Karpas-422 (cell line): ENCODE measurements around the gene CAPZB. TPM values are rescaled to one million over a fixed set of nuclear protein-coding genes. Genes with fewer than 3 reads are reported as not detected.

Source experiments
- DNase-seq: peaks from one replicate; pipeline ENCODE4 v3.0.0-alpha.2; 2015
- H2AFZ ChIP-seq: fragments of 200-600 bp; sonication (generic); 2 replicates; pipeline ENCODE4 v1.6.1; 2014; ENCODE audit warnings: antibody characterized with exemption, low read length, mixed read lengths
- H3K27ac ChIP-seq: fragments of 200-600 bp; sonication (generic); 2 replicates; pipeline ENCODE4 v1.5.1; 2014; ENCODE audit warnings: mild to moderate bottlenecking, low read length, moderate library complexity
- H3K27me3 ChIP-seq: fragments of 200-600 bp; sonication (generic); 2 replicates; pipeline ENCODE4 v1.6.1; 2014; ENCODE audit warnings: low read length, mixed read lengths
- H3K36me3 ChIP-seq: fragments of 200-600 bp; sonication (generic); 2 replicates; pipeline ENCODE4 v1.6.1; 2014; ENCODE audit warnings: low read length, mixed read lengths; ENCODE audit not compliant: insufficient read depth
- H3K4me1 ChIP-seq: fragments of 200-600 bp; sonication (generic); 2 replicates; pipeline ENCODE4 v1.6.1; 2014; ENCODE audit warnings: mild to moderate bottlenecking, low read length, mixed read lengths
- H3K4me2 ChIP-seq: fragments of 200-600 bp; sonication (generic); 2 replicates; pipeline ENCODE4 v1.6.1; 2014; ENCODE audit warnings: low read length, low read depth, mild to moderate bottlenecking; ENCODE audit not compliant: poor library complexity, severe bottlenecking
- H3K4me3 ChIP-seq: fragments of 200-600 bp; sonication (generic); 2 replicates; pipeline ENCODE4 v1.5.1; 2014; ENCODE audit warnings: mild to moderate bottlenecking, antibody characterized with exemption, low read length, mixed read lengths
- H3K79me2 ChIP-seq: fragments of 200-600 bp; sonication (generic); 2 replicates; pipeline ENCODE4 v1.6.1; 2014; ENCODE audit warnings: mild to moderate bottlenecking, low read length, mixed read lengths
- H3K9ac ChIP-seq: fragments of 200-600 bp; sonication (generic); 2 replicates; pipeline ENCODE4 v1.6.0; 2014; ENCODE audit warnings: low read length
- H3K9me2 ChIP-seq: fragments of 200-600 bp; sonication (generic), shearing (Covaris generic); replicated peaks from 2 replicates; pipeline ENCODE4 v1.6.0; 2014; ENCODE audit warnings: mild to moderate bottlenecking, low read length, moderate library complexity; ENCODE audit not compliant: insufficient read depth
- H3K9me3 ChIP-seq: fragments of 300-700, 200-600 bp; sonication (generic); 2 replicates; pipeline ENCODE4 v1.6.1; 2014; ENCODE audit warnings: low read length, mixed read lengths
- H4K20me1 ChIP-seq: fragments of 200-600 bp; sonication (generic); 2 replicates; pipeline ENCODE4 v1.6.1; 2014; ENCODE audit warnings: mild to moderate bottlenecking, antibody characterized with exemption, low read length, low read depth; ENCODE audit not compliant: insufficient read depth
- total RNA-seq: library from RNA; depleted of rRNA; stranded (reverse); fragments of >200 nt; shearing (Covaris generic); gene quantifications from 2 replicates; pipeline ENCODE4 v1.2.3, GENCODE V29; 2014; ENCODE audit warnings: low replicate concordance

CAPZB gene
- total RNA-seq, 1 experiment from 2014 or later: 55.5 TPM

GRCh38 chr1:19322481-19322880 is 162.9 kb downstream of the CAPZB start:
- H3K79me2 ChIP-seq: no peaks in the 10 kb centered on the region
- no peaks in the 10 kb centered on the region for H4K20me1 ChIP-seq
- no peak overlapping the region for H3K4me2 ChIP-seq
- H3K27ac ChIP-seq: no peak overlapping the region
- no peak overlapping the region for H2AFZ ChIP-seq
- DNase-seq: no peak
- 0 out of 2 replicates have a peak, but pooled peaks cover 5% of the 10 kb centered on the region for H3K36me3 ChIP-seq
- no peaks in the 10 kb centered on the region for H3K9me2 ChIP-seq
- no peak overlapping the region for H3K4me3 ChIP-seq
- no peak overlapping the region for H3K9ac ChIP-seq
- no peaks in the 10 kb centered on the region for H3K9me3 ChIP-seq
- no peaks in the 10 kb centered on the region for H3K27me3 ChIP-seq
- H3K4me1 ChIP-seq: no peaks in the 10 kb centered on the region

- 0 out of 2 replicates have a peak, but pooled peaks cover 5% of the 10 kb centered on the region for H3K36me3 ChIP-seq
- H3K4me1 ChIP-seq: peaks cover 6% of the 10 kb centered on the region
- no peaks in the 10 kb centered on the region for H4K20me1 ChIP-seq
- no peaks in the 10 kb centered on the region for H3K9me3 ChIP-seq
- no peaks in the 10 kb centered on the region for H3K79me2 ChIP-seq
- H3K4me3 ChIP-seq: no peak overlapping the region
- H3K4me2 ChIP-seq: no peak overlapping the region
- H2AFZ ChIP-seq: no peak overlapping the region
- H3K27ac ChIP-seq: no peak overlapping the region
- no peaks in the 10 kb centered on the region for H3K27me3 ChIP-seq
- H3K9me2 ChIP-seq: no peaks in the 10 kb centered on the region
- DNase-seq: no peak
- H3K9ac ChIP-seq: no peak overlapping the region
These were observed 164.3 kb downstream of the CAPZB start for GRCh38 chr1:19321071-19321470.

GRCh38 chr1:19319196-19319595 is 166.1 kb downstream of the CAPZB start:
- no peak for DNase-seq
- Histone ChIP-seq H3K9me3 (no peaks in the 10 kb centered on the region), H4K20me1 (no peaks in the 10 kb centered on the region), H3K4me1 (peaks cover 25% of the 10 kb centered on the region), H3K9me2 (no peaks in the 10 kb centered on the region), H2AFZ (no peak overlapping the region), H3K4me2 (no peak overlapping the region), H3K9ac (no peak overlapping the region), H3K36me3 (0 out of 2 replicates have a peak, but pooled peaks cover 5% of the 10 kb centered on the region), H3K4me3 (no peak overlapping the region), H3K79me2 (no peaks in the 10 kb centered on the region), H3K27ac (no peak overlapping the region), H3K27me3 (no peaks in the 10 kb centered on the region)

GRCh38 chr1:19317126-19317910 is 168.0 kb downstream of the CAPZB start:
- Histone ChIP-seq H3K27ac (no peak overlapping the region), H4K20me1 (no peaks in the 10 kb centered on the region), H3K79me2 (peaks cover 4% of the 10 kb centered on the region; the same call in 1 of the 2 replicates), H3K9me3 (no peaks in the 10 kb centered on the region), H3K9me2 (no peaks in the 10 kb centered on the region), H3K4me2 (no peak overlapping the region), H3K9ac (no peak overlapping the region), H2AFZ (no peak overlapping the region), H3K4me3 (no peak overlapping the region), H3K4me1 (peaks cover 43% of the 10 kb centered on the region), H3K36me3 (0 out of 2 replicates have a peak, but pooled peaks cover 5% of the 10 kb centered on the region), H3K27me3 (no peaks in the 10 kb centered on the region)
- DNase-seq: no peak

GRCh38 chr1:19315378-19316198 is 169.8 kb downstream of the CAPZB start:
- Histone ChIP-seq H3K9me2 (no peaks in the 10 kb centered on the region), H3K4me3 (peak overlapping the region; percentile 26; the same call in 1 of the 2 replicates), H3K36me3 (0 out of 2 replicates have a peak, but pooled peaks cover 5% of the 10 kb centered on the region), H3K4me1 (peaks cover 49% of the 10 kb centered on the region), H3K9me3 (no peaks in the 10 kb centered on the region), H2AFZ (no peak overlapping the region), H4K20me1 (peaks cover 5% of the 10 kb centered on the region; the same call in 1 of the 2 replicates), H3K27ac (peak overlapping the region; percentile 76), H3K27me3 (no peaks in the 10 kb centered on the region), H3K9ac (peak overlapping the region; percentile 47), H3K79me2 (peaks cover 18% of the 10 kb centered on the region), H3K4me2 (peak overlapping the region; percentile 54)
- peak; percentile 83 for DNase-seq

GRCh38 chr1:19313961-19314882 is 171.1 kb downstream of the CAPZB start:
- Histone ChIP-seq H3K9me2 (no peaks in the 10 kb centered on the region), H3K9ac (peak overlapping the region; percentile 86), H3K4me1 (peaks cover 51% of the 10 kb centered on the region), H2AFZ (no peak overlapping the region), H4K20me1 (peaks cover 5% of the 10 kb centered on the region; the same call in 1 of the 2 replicates), H3K79me2 (peaks cover 32% of the 10 kb centered on the region), H3K4me2 (peak overlapping the region; percentile 90), H3K4me3 (peak overlapping the region; percentile 79; the same call in 1 of the 2 replicates), H3K9me3 (no peaks in the 10 kb centered on the region), H3K27me3 (no peaks in the 10 kb centered on the region), H3K27ac (peak overlapping the region; percentile 76), H3K36me3 (0 out of 2 replicates have a peak, but pooled peaks cover 4% of the 10 kb centered on the region)
- peak; percentile 54 for DNase-seq

GRCh38 chr1:19313636-19313959 is 171.7 kb downstream of the CAPZB start:
- DNase-seq: no peak
- Histone ChIP-seq H3K27ac (peak overlapping the region; percentile 76), H2AFZ (no peak overlapping the region), H3K79me2 (peaks cover 38% of the 10 kb centered on the region), H3K9ac (peak overlapping the region; percentile 86), H3K4me2 (peak overlapping the region; percentile 90), H3K9me2 (no peaks in the 10 kb centered on the region), H3K36me3 (peaks cover 4% of the 10 kb centered on the region), H3K4me3 (peak overlapping the region; percentile 79), H3K9me3 (no peaks in the 10 kb centered on the region), H3K27me3 (no peaks in the 10 kb centered on the region), H3K4me1 (peaks cover 51% of the 10 kb centered on the region), H4K20me1 (peaks cover 7% of the 10 kb centered on the region)
